A549 (cell line): ENCODE measurements around the gene VIM.

ENCODE experiments used
- CHD2 ChIP-seq: fragments of 150-350 bp; IDR thresholded peaks from 2 replicates; pipeline ENCODE4 v1.6.1; 2014; ENCODE audit warnings: low read length; ENCODE audit not compliant: partially characterized antibody
- EHMT2 ChIP-seq: fragments of 200-600 bp; sonication (generic); IDR thresholded peaks from 2 replicates; pipeline ENCODE4 v1.6.1; 2016; ENCODE audit warnings: antibody characterized with exemption, low read depth, mild to moderate bottlenecking, moderate library complexity
- EP300 ChIP-seq, 2 experiments: fragments of >200 bp; sonication (Bioruptor Twin); formaldehyde crosslinking; IDR thresholded peaks; 2 replicates in 1 of 2; 3 replicates in 1 of 2; pipeline ENCODE4 v1.6.1; 2016 to 2017
- MAX ChIP-seq: IDR thresholded peaks from 2 replicates; pipeline ENCODE4 v1.6.1; 2012
- POLR2A ChIP-seq: IDR thresholded peaks from 2 replicates; pipeline ENCODE4 v1.6.1; 2012; ENCODE audit warnings: mild to moderate bottlenecking, low read length
- POLR2AphosphoS2 ChIP-seq: conservative IDR thresholded peaks from 2 replicates; pipeline ENCODE4 v1.6.1; 2012; ENCODE audit warnings: low read length, improper control_type of control experiment, inconsistent platforms
- RAD21 ChIP-seq, 2 experiments: fragments of >200 bp in 1 of 2; sonication (Bioruptor Twin) in 1 of 2; formaldehyde crosslinking in 1 of 2; IDR thresholded peaks in 1 of 2; conservative IDR thresholded peaks in 1 of 2; 2 replicates in 1 of 2; 3 replicates in 1 of 2; pipeline ENCODE4 v1.6.1; 2012 to 2018; ENCODE audit warnings: inconsistent platforms in 1 of 2
- SMC3 ChIP-seq: fragments of >200 bp; sonication (Bioruptor Twin); formaldehyde crosslinking; IDR thresholded peaks from 3 replicates; pipeline ENCODE4 v1.6.1; 2018; ENCODE audit warnings: inconsistent platforms
- ZFP36 ChIP-seq: fragments of 450-650 bp; IDR thresholded peaks from 2 replicates; pipeline ENCODE4 v1.6.1; 2014; ENCODE audit warnings: borderline replicate concordance; ENCODE audit not compliant: partially characterized antibody
- ZSCAN20 ChIP-seq: fragments of 250-450 bp; sonication (Bioruptor Pico); IDR thresholded peaks from 2 replicates; pipeline ENCODE4 v1.8.0; 2022; ENCODE audit warnings: mild to moderate bottlenecking, moderate library complexity
- TF ChIP-seq, protein P1 (sequence below): fragments of >200 bp; sonication (Bioruptor Twin); formaldehyde crosslinking; IDR thresholded peaks from 3 replicates; pipeline ENCODE4 v1.5.1; 2016
- TF ChIP-seq, protein P2 (sequence below): fragments of 200-600 bp; sonication (generic); IDR thresholded peaks from 2 replicates; pipeline ENCODE4 v1.6.1; 2016; ENCODE audit warnings: antibody characterized with exemption, mild to moderate bottlenecking, moderate library complexity
- TF ChIP-seq, protein P3 (sequence below): fragments of >200 bp; sonication (Bioruptor Twin); formaldehyde crosslinking; IDR thresholded peaks from 3 replicates; pipeline ENCODE4 v1.6.1; 2016

DNA sequence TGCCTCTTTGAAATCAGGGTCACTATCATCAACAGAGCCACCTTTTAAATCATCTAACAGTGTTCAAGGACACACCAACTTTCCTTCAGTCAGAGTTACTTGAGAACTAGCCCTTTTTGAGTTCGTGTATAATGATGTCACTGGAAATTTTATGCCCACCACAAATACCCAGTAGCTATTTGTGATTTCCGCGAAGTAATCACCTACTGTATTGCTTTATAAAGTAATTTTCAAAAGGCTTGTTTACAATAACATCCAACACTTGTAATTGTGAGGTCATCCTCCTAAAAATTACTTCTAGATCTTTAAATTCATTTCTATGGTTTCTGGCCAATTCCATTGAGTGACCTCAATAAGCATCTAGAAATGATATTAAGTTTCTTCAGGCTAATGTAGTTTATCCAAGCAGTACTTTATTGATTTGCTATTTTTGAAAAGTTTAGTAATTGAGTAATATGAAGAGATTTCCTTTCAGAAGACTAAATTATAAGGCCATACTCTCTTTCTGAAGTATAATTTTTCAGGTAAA lies 39.3 kb upstream of the VIM start:
- TF ChIP-seq POLR2A (no peak), ZFP36 (no peak), CHD2 (no peak), POLR2AphosphoS2 (no peak), EP300 (IDR thresholded peaks at IDR 0.05) (no peak), EHMT2 (no peak), SMC3 (no peak), ZSCAN20 (CRISPR knock-in tag) (no peak), MAX (no peak), RAD21 (conservative IDR thresholded peaks at IDR 0.05 in 1 of 2, IDR thresholded peaks at IDR 0.05 in 1 of 2) (no peak)
- TF ChIP-seq, protein P1, sequence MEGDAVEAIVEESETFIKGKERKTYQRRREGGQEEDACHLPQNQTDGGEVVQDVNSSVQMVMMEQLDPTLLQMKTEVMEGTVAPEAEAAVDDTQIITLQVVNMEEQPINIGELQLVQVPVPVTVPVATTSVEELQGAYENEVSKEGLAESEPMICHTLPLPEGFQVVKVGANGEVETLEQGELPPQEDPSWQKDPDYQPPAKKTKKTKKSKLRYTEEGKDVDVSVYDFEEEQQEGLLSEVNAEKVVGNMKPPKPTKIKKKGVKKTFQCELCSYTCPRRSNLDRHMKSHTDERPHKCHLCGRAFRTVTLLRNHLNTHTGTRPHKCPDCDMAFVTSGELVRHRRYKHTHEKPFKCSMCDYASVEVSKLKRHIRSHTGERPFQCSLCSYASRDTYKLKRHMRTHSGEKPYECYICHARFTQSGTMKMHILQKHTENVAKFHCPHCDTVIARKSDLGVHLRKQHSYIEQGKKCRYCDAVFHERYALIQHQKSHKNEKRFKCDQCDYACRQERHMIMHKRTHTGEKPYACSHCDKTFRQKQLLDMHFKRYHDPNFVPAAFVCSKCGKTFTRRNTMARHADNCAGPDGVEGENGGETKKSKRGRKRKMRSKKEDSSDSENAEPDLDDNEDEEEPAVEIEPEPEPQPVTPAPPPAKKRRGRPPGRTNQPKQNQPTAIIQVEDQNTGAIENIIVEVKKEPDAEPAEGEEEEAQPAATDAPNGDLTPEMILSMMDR, result no peak
- TF ChIP-seq, protein P2, sequence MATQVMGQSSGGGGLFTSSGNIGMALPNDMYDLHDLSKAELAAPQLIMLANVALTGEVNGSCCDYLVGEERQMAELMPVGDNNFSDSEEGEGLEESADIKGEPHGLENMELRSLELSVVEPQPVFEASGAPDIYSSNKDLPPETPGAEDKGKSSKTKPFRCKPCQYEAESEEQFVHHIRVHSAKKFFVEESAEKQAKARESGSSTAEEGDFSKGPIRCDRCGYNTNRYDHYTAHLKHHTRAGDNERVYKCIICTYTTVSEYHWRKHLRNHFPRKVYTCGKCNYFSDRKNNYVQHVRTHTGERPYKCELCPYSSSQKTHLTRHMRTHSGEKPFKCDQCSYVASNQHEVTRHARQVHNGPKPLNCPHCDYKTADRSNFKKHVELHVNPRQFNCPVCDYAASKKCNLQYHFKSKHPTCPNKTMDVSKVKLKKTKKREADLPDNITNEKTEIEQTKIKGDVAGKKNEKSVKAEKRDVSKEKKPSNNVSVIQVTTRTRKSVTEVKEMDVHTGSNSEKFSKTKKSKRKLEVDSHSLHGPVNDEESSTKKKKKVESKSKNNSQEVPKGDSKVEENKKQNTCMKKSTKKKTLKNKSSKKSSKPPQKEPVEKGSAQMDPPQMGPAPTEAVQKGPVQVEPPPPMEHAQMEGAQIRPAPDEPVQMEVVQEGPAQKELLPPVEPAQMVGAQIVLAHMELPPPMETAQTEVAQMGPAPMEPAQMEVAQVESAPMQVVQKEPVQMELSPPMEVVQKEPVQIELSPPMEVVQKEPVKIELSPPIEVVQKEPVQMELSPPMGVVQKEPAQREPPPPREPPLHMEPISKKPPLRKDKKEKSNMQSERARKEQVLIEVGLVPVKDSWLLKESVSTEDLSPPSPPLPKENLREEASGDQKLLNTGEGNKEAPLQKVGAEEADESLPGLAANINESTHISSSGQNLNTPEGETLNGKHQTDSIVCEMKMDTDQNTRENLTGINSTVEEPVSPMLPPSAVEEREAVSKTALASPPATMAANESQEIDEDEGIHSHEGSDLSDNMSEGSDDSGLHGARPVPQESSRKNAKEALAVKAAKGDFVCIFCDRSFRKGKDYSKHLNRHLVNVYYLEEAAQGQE, result no peak
- TF ChIP-seq, protein P3, sequence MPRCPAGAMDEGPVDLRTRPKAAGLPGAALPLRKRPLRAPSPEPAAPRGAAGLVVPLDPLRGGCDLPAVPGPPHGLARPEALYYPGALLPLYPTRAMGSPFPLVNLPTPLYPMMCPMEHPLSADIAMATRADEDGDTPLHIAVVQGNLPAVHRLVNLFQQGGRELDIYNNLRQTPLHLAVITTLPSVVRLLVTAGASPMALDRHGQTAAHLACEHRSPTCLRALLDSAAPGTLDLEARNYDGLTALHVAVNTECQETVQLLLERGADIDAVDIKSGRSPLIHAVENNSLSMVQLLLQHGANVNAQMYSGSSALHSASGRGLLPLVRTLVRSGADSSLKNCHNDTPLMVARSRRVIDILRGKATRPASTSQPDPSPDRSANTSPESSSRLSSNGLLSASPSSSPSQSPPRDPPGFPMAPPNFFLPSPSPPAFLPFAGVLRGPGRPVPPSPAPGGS, result no peak
